K562 (cell line): ENCODE results near the gene AGPAT1. TPM values are rescaled to one million over a fixed set of nuclear protein-coding genes. Genes with fewer than 3 reads are reported as not detected.

Experiments
- BDP1 ChIP-seq: IDR thresholded peaks from 3 replicates; pipeline ENCODE4 v1.6.1; 2011; ENCODE audit not compliant: insufficient read length, insufficient read depth
- C11orf30 ChIP-seq: fragments of 450-650 bp; IDR thresholded peaks from 2 replicates; pipeline ENCODE4 v1.6.1; 2016; ENCODE audit warnings: low read depth, mild to moderate bottlenecking
- E2F3 ChIP-seq: fragments of 250-450 bp; sonication (Bioruptor Pico); IDR thresholded peaks from 2 replicates; pipeline ENCODE4 v1.4.0; 2020; ENCODE audit warnings: mild to moderate bottlenecking
- ETV5 ChIP-seq: sonication (generic); formaldehyde crosslinking; IDR thresholded peaks from 2 replicates; pipeline ENCODE4 v1.4.0; 2020; ENCODE audit warnings: low read depth, mild to moderate bottlenecking, missing genetic modification reagents
- FOXP1 ChIP-seq: sonication (generic); formaldehyde crosslinking; IDR thresholded peaks from 2 replicates; pipeline ENCODE4 v1.8.0; 2022; ENCODE audit warnings: mild to moderate bottlenecking, missing genetic modification reagents
- HNRNPH1 ChIP-seq: fragments of 200-400 bp; formaldehyde crosslinking; optimal IDR thresholded peaks from 2 replicates; pipeline ENCODE3; 2017; ENCODE audit warnings: low read depth, mild to moderate bottlenecking, low read length, moderate library complexity
- JUN ChIP-seq, 2 experiments: sonication (generic) in 1 of 2; formaldehyde crosslinking in 1 of 2; IDR thresholded peaks; 2 replicates each; pipeline versions ENCODE4 v1.6.1 to v1.8.0; 2012 to 2022; ENCODE audit warnings: borderline replicate concordance in 2 of 2, mild to moderate bottlenecking in 2 of 2, improper control_type of control experiment in 1 of 2, low read depth in 1 of 2, low read length in 1 of 2, missing genetic modification reagents in 1 of 2
- OTX1 ChIP-seq: fragments of 450-650 bp; formaldehyde crosslinking; IDR thresholded peaks from 2 replicates; pipeline ENCODE4 v1.4.0; 2022; ENCODE audit warnings: mild to moderate bottlenecking
- SMAD2 ChIP-seq: fragments of 150-350 bp; IDR thresholded peaks from 2 replicates; pipeline ENCODE4 v1.6.1; 2014; ENCODE audit warnings: low read depth, mild to moderate bottlenecking, low read length
- SMARCE1 ChIP-seq: fragments of 450-650 bp; IDR thresholded peaks from 2 replicates; pipeline ENCODE4 v1.7.1; 2016; ENCODE audit warnings: mild to moderate bottlenecking
- SREBF2 ChIP-seq: sonication (generic); formaldehyde crosslinking; IDR thresholded peaks from 2 replicates; pipeline ENCODE4 v1.4.0; 2020; ENCODE audit warnings: mild to moderate bottlenecking, missing genetic modification reagents
- SRSF9 ChIP-seq: fragments of 200-400 bp; formaldehyde crosslinking; IDR thresholded peaks from 2 replicates; pipeline ENCODE4 v1.6.1; 2017; ENCODE audit warnings: low read depth, low read length, borderline replicate concordance
- ZBTB8A ChIP-seq: fragments of 450-650 bp; IDR thresholded peaks from 2 replicates; pipeline ENCODE4 v1.6.1; 2018; ENCODE audit warnings: mild to moderate bottlenecking, moderate library complexity; ENCODE audit not compliant: partially characterized antibody
- ZNF263 ChIP-seq: sonication (generic); formaldehyde crosslinking; IDR thresholded peaks from 2 replicates; pipeline ENCODE4 v1.8.0; 2022; ENCODE audit warnings: mild to moderate bottlenecking, missing genetic modification reagents, borderline replicate concordance
- ZNF324 ChIP-seq: fragments of 250-450 bp; sonication (Bioruptor Pico); IDR thresholded peaks from 2 replicates; pipeline ENCODE4 v1.4.0; 2020; ENCODE audit warnings: mild to moderate bottlenecking
- ZNF561 ChIP-seq: fragments of 450-650 bp; formaldehyde crosslinking; conservative IDR thresholded peaks from 2 replicates; pipeline ENCODE4 v1.4.0; 2020; ENCODE audit warnings: mild to moderate bottlenecking, moderate library complexity
- ZNF586 ChIP-seq: fragments of 450-650 bp; formaldehyde crosslinking; conservative IDR thresholded peaks from 2 replicates; pipeline ENCODE4 v1.4.0; 2020; ENCODE audit warnings: mild to moderate bottlenecking, moderate library complexity
- ZNF717 ChIP-seq: fragments of 250-450 bp; sonication (Bioruptor Pico); IDR thresholded peaks from 2 replicates; pipeline ENCODE4 v1.5.0; 2021
- ZZZ3 ChIP-seq: fragments of 450-650 bp; IDR thresholded peaks from 2 replicates; pipeline ENCODE4 v1.6.1; 2016; ENCODE audit warnings: antibody characterized with exemption, mild to moderate bottlenecking, moderate library complexity
- polyA plus RNA-seq, 8 experiments: library from polyadenylated mRNA; depleted of rRNA in 4 of 8; stranded (reverse) in 5 of 8; unstranded in 3 of 8; fragments of >200 nt; fragmentation: Nextera tagmentation in 2 of 8; fragmentation: Illumina TruSeq in 1 of 8; extraction: Ambion mirVana in 2 of 8; extraction: Trizol in 1 of 8; gene quantifications; 2 replicates each; pipeline versions ENCODE4 v1.2.1 to v1.2.3, GENCODE V29; 2011 to 2014; ENCODE audit warnings: inconsistent platforms in 1 of 8, missing spikeins in 1 of 8
- total RNA-seq, 7 experiments: library from RNA; depleted of rRNA in 6 of 7; stranded (reverse); fragments of >200 nt in 6 of 7; fragmentation: Illumina TruSeq in 2 of 7; extraction: Trizol in 2 of 7; gene quantifications; 2 replicates each; pipeline versions ENCODE4 v1.2.1 to v1.2.3, GENCODE V29; 2011 to 2021; ENCODE audit warnings: low replicate concordance in 1 of 7
- TF ChIP-seq, protein P1 (sequence below): sonication (generic); formaldehyde crosslinking; IDR thresholded peaks from 2 replicates; pipeline ENCODE4 v1.8.1; 2022; ENCODE audit warnings: missing genetic modification reagents
- TF ChIP-seq, protein P2 (sequence below): fragments of 150-350 bp; IDR thresholded peaks from 2 replicates; pipeline ENCODE4 v1.6.1; 2014; ENCODE audit warnings: low read depth, mild to moderate bottlenecking, low read length, borderline replicate concordance
- TF ChIP-seq, protein P3 (sequence below): fragments of 250-450 bp; sonication (Bioruptor Pico); IDR thresholded peaks from 2 replicates; pipeline ENCODE4 v1.5.1; 2021; ENCODE audit warnings: mild to moderate bottlenecking

AGPAT1 gene
- total and polyA plus RNA-seq, 9 of the 15 experiments (the other 6 are each of a cell fraction or from before 2014, with no cell fraction given), result 37.9 to 176 (median 69.4) TPM

DNA sequence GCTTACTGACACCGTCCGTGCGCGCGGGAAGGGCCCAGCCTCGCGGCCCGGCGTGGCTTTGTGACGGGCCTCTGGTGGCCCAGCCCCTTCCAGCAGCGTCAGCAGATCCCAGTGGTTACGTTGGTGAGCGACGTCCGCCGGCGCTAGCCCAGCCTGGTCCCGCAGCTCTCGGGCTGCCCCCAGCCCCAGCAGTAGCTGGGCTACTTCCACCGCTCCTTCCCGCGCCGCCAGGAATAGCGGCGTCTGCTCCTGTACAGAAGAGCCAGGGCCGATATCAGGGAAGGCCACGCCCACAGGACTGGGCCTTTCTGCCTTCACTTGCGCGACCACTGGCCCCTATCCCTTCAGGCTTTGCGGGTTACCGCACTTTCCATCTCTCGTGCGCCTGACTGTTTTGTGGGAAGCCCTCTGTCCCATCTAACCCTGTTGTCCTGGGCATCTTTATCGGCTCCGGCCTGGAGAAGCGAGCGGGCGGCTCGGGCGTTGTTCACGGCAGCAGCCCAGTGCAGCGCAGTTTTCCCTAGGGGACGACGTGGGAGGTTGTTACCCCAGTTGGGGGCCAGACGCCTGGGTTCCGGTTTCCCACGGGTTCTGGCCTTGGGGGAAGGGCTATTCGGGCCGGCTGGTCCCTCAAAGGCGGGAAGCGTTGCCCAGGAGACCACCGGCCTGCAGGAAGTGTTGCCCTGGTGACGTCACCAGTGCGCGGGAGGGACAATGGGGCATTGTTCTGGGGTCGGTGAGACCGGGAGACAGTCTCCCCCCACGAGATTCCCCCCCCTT, 20.2 kb upstream of the AGPAT1 start (continued):
- TF ChIP-seq, protein P1, sequence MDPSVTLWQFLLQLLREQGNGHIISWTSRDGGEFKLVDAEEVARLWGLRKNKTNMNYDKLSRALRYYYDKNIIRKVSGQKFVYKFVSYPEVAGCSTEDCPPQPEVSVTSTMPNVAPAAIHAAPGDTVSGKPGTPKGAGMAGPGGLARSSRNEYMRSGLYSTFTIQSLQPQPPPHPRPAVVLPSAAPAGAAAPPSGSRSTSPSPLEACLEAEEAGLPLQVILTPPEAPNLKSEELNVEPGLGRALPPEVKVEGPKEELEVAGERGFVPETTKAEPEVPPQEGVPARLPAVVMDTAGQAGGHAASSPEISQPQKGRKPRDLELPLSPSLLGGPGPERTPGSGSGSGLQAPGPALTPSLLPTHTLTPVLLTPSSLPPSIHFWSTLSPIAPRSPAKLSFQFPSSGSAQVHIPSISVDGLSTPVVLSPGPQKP (CRISPR knock-in tag), result no peak
- TF ChIP-seq ZNF263 (CRISPR knock-in tag) (no peak), SMAD2 (no peak), SREBF2 (CRISPR knock-in tag) (no peak), ZBTB8A (no peak), JUN (IDR thresholded peaks at IDR 0.05; ENCODE audit: borderline replicate concordance, low read depth, low read length) (peak; percentile 86), JUN (CRISPR knock-in tag; IDR thresholded peaks at IDR 0.05; ENCODE audit: borderline replicate concordance) (peak; percentile 89), SMARCE1 (peak; percentile 36), E2F3 (CRISPR knock-in tag) (peak; percentile 90), ZNF324 (CRISPR knock-in tag) (no peak), OTX1 (CRISPR knock-in tag) (peak; percentile 64), C11orf30 (peak; percentile 99), ZNF717 (CRISPR knock-in tag) (no peak), SRSF9 (no peak), BDP1 (no peak), ZNF561 (CRISPR knock-in tag) (no peak), HNRNPH1 (no peak), FOXP1 (CRISPR knock-in tag) (peak; percentile 74), ZNF586 (CRISPR knock-in tag) (no peak), ZZZ3 (0 out of 2 replicates have a peak, but pooled peaks have one; percentile 46), ETV5 (peak; percentile 18; the same call in 1 of the 2 replicates)
- TF ChIP-seq, protein P2, sequence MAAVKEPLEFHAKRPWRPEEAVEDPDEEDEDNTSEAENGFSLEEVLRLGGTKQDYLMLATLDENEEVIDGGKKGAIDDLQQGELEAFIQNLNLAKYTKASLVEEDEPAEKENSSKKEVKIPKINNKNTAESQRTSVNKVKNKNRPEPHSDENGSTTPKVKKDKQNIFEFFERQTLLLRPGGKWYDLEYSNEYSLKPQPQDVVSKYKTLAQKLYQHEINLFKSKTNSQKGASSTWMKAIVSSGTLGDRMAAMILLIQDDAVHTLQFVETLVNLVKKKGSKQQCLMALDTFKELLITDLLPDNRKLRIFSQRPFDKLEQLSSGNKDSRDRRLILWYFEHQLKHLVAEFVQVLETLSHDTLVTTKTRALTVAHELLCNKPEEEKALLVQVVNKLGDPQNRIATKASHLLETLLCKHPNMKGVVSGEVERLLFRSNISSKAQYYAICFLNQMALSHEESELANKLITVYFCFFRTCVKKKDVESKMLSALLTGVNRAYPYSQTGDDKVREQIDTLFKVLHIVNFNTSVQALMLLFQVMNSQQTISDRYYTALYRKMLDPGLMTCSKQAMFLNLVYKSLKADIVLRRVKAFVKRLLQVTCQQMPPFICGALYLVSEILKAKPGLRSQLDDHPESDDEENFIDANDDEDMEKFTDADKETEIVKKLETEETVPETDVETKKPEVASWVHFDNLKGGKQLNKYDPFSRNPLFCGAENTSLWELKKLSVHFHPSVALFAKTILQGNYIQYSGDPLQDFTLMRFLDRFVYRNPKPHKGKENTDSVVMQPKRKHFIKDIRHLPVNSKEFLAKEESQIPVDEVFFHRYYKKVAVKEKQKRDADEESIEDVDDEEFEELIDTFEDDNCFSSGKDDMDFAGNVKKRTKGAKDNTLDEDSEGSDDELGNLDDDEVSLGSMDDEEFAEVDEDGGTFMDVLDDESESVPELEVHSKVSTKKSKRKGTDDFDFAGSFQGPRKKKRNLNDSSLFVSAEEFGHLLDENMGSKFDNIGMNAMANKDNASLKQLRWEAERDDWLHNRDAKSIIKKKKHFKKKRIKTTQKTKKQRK, result no peak
- TF ChIP-seq, protein P3, sequence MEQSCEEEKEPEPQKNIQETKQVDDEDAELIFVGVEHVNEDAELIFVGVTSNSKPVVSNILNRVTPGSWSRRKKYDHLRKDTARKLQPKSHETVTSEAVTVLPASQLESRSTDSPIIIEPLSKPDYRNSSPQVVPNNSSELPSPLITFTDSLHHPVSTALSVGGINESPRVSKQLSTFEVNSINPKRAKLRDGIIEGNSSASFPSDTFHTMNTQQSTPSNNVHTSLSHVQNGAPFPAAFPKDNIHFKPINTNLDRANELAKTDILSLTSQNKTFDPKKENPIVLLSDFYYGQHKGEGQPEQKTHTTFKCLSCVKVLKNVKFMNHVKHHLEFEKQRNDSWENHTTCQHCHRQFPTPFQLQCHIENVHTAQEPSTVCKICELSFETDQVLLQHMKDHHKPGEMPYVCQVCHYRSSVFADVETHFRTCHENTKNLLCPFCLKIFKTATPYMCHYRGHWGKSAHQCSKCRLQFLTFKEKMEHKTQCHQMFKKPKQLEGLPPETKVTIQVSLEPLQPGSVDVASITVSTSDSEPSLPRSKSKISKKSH (CRISPR knock-in tag), result no peak
